KMS-11 (cell line): ENCODE data around the gene GON7.

ENCODE experiments used
- H2AFZ ChIP-seq: fragments of 200-600 bp; sonication (generic); 2 replicates; pipeline ENCODE4 v1.6.1; 2016; ENCODE audit warnings: antibody characterized with exemption, mixed run types, low read depth
- H3K27ac ChIP-seq: fragments of 200-600 bp; sonication (generic); 2 replicates; pipeline ENCODE4 v1.6.1; 2016; ENCODE audit warnings: mild to moderate bottlenecking, mixed run types
- H3K27me3 ChIP-seq: fragments of 200-600 bp; sonication (generic); 2 replicates; pipeline ENCODE4 v1.6.1; 2017; ENCODE audit warnings: mild to moderate bottlenecking, low read depth, mixed run types, moderate library complexity; ENCODE audit not compliant: insufficient read depth
- H3K36me3 ChIP-seq: fragments of 200-600 bp; sonication (generic); 2 replicates; pipeline ENCODE4 v1.6.1; 2017; ENCODE audit warnings: mild to moderate bottlenecking, mixed run types; ENCODE audit not compliant: insufficient read depth
- H3K4me1 ChIP-seq: fragments of 200-600 bp; sonication (generic); 2 replicates; pipeline ENCODE4 v1.6.1; 2016; ENCODE audit warnings: mild to moderate bottlenecking, low read depth, mixed run types; ENCODE audit not compliant: poor library complexity, severe bottlenecking
- H3K4me2 ChIP-seq: fragments of 200-600 bp; sonication (generic); 2 replicates; pipeline ENCODE4 v1.7.0; 2016; ENCODE audit warnings: mild to moderate bottlenecking, mixed run types
- H3K4me3 ChIP-seq: fragments of 200-600 bp; sonication (generic); IDR thresholded peaks from 2 replicates; pipeline ENCODE4 v1.6.1; 2017; ENCODE audit warnings: low read depth, low read length, mixed read lengths; ENCODE audit not compliant: insufficient read depth
- H3K79me2 ChIP-seq: fragments of 200-600 bp; sonication (generic); 2 replicates; pipeline ENCODE4 v1.6.1; 2016; ENCODE audit warnings: low read depth, mixed run types; ENCODE audit not compliant: insufficient read depth
- H3K9ac ChIP-seq: fragments of 200-600 bp; sonication (generic); 2 replicates; pipeline ENCODE4 v1.6.1; 2016; ENCODE audit warnings: mild to moderate bottlenecking, mixed run types
- H4K20me1 ChIP-seq: fragments of 200-600 bp; sonication (generic); 2 replicates; pipeline ENCODE4 v1.6.1; 2016; ENCODE audit warnings: mild to moderate bottlenecking, mixed run types; ENCODE audit not compliant: insufficient read depth
- CTCF ChIP-seq: fragments of 200-600 bp; sonication (generic); conservative IDR thresholded peaks from 2 replicates; pipeline ENCODE4 v1.6.1; 2017; ENCODE audit warnings: low read depth, mild to moderate bottlenecking, antibody characterized with exemption, low read length, moderate library complexity, mixed read lengths

GON7 gene

GRCh38 chr14:93156693-93157369 lies 50.0 kb downstream of the GON7 start:
- H3K4me2 ChIP-seq, result no peak overlapping the region
- H3K79me2 ChIP-seq, result no peaks in the 10 kb centered on the region
- peaks cover 4% of the 10 kb centered on the region for H3K4me1 ChIP-seq
- H4K20me1 ChIP-seq, result no peaks in the 10 kb centered on the region
- H3K27me3 ChIP-seq, result no peaks in the 10 kb centered on the region
- H3K27ac ChIP-seq, result no peak overlapping the region
- no peak for TF ChIP-seq CTCF
- no peak overlapping the region for H2AFZ ChIP-seq
- H3K4me3 ChIP-seq, result no peak overlapping the region
- no peak overlapping the region for H3K9ac ChIP-seq
- H3K36me3 ChIP-seq, result no peaks in the 10 kb centered on the region

- no peak overlapping the region for H3K27ac ChIP-seq
- no peak overlapping the region for H2AFZ ChIP-seq
- no peak overlapping the region for H3K4me2 ChIP-seq
- no peak overlapping the region for H3K9ac ChIP-seq
- no peaks in the 10 kb centered on the region for H3K79me2 ChIP-seq
- no peak overlapping the region for H3K4me3 ChIP-seq
- H3K4me1 ChIP-seq, result peaks cover 4% of the 10 kb centered on the region
- no peak for TF ChIP-seq CTCF
- H4K20me1 ChIP-seq, result no peaks in the 10 kb centered on the region
- no peaks in the 10 kb centered on the region for H3K36me3 ChIP-seq
- no peaks in the 10 kb centered on the region for H3K27me3 ChIP-seq
Measured at GRCh38 chr14:93155667-93156066, 51.2 kb downstream of the GON7 start.

GRCh38 chr14:93153121-93153520 lies 53.7 kb downstream of the GON7 start:
- H3K4me1 ChIP-seq, result no peaks in the 10 kb centered on the region
- no peak overlapping the region for H3K4me3 ChIP-seq
- H3K27ac ChIP-seq, result no peak overlapping the region
- H3K9ac ChIP-seq, result no peak overlapping the region
- H3K27me3 ChIP-seq, result no peaks in the 10 kb centered on the region
- H4K20me1 ChIP-seq, result no peaks in the 10 kb centered on the region
- H3K4me2 ChIP-seq, result no peak overlapping the region
- H3K36me3 ChIP-seq, result no peaks in the 10 kb centered on the region
- H2AFZ ChIP-seq, result no peak overlapping the region
- H3K79me2 ChIP-seq, result no peaks in the 10 kb centered on the region
- no peak for TF ChIP-seq CTCF
